ENCODE measurements around the gene C3orf38.
"Not testable (repeated sequence)": the region's sequence is repeated elsewhere in the genome, so short reads cannot be mapped to it uniquely, and the experiment has no call there.

Gene C3orf38

DNA sequence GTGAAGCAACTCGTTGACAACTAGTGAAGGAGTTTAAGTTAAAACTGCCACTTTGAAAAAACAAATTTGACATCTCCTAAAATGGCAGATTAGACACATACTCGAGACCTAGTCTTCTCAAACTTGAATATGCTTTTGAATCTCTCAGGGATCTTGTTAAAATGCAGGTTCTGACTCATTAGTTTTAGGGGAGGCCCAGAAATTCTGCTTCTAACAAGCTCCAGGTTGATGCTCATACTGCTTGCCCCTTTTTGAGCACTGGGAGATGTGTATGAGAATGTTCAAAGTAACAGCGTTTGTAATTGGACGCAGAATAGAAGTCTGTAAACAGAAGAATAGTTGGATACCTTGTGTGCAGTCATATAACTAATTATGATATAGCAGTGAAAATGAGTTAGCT, 1.6 kb downstream of the C3orf38 start:
- Histone ChIP-seq H3K9ac (ENCODE audit: insufficient read length, low read depth) (peak overlapping the region; percentile 44), H3K27me3 (ENCODE audit: insufficient read depth, insufficient read length) (no peaks in the 10 kb centered on the region), H3K36me3 (ENCODE audit: insufficient read depth, insufficient read length, low read length) (peaks cover 41% of the 10 kb centered on the region), H3K4me1 (ENCODE audit: insufficient read depth, insufficient read length) (no peaks in the 10 kb centered on the region), H3K9me3 (ENCODE audit: insufficient read depth, low read length) (no peaks in the 10 kb centered on the region), H3K4me3 (ENCODE audit: insufficient read length, low read depth) (peak overlapping the region; percentile 97)
- TF ChIP-seq SUZ12 (IDR thresholded peaks at IDR 0.05; ENCODE audit: extremely low read depth, insufficient read depth, insufficient read length) (no peak), YY1 (IDR thresholded peaks at IDR 0.05; ENCODE audit: insufficient read depth, insufficient read length) (no peak), ZNF274 (IDR thresholded peaks at IDR 0.05; ENCODE audit: low read depth, low read length) (no peak)
- DNase-seq (ENCODE audit: low read depth, low spot score) = no peak

GRCh38 chr3:88152841-88153240, 3.1 kb downstream of the C3orf38 start:
- Histone ChIP-seq H3K27me3 (ENCODE audit: insufficient read depth, insufficient read length) (no peaks in the 10 kb centered on the region), H3K4me1 (ENCODE audit: insufficient read depth, insufficient read length) (no peaks in the 10 kb centered on the region), H3K9me3 (ENCODE audit: insufficient read depth, low read length) (no peaks in the 10 kb centered on the region), H3K4me3 (ENCODE audit: insufficient read length, low read depth) (no peak overlapping the region), H3K36me3 (ENCODE audit: insufficient read depth, insufficient read length, low read length) (peaks cover 54% of the 10 kb centered on the region), H3K9ac (ENCODE audit: insufficient read length, low read depth) (no peak overlapping the region)
- no peak for TF ChIP-seq SUZ12 (IDR thresholded peaks at IDR 0.05; ENCODE audit: extremely low read depth, insufficient read depth, insufficient read length)
- TF ChIP-seq YY1 (IDR thresholded peaks at IDR 0.05; ENCODE audit: insufficient read depth, insufficient read length) = no peak
- TF ChIP-seq ZNF274 (IDR thresholded peaks at IDR 0.05; ENCODE audit: low read depth, low read length) = no peak
- no peak for DNase-seq (ENCODE audit: low read depth, low spot score)

DNA sequence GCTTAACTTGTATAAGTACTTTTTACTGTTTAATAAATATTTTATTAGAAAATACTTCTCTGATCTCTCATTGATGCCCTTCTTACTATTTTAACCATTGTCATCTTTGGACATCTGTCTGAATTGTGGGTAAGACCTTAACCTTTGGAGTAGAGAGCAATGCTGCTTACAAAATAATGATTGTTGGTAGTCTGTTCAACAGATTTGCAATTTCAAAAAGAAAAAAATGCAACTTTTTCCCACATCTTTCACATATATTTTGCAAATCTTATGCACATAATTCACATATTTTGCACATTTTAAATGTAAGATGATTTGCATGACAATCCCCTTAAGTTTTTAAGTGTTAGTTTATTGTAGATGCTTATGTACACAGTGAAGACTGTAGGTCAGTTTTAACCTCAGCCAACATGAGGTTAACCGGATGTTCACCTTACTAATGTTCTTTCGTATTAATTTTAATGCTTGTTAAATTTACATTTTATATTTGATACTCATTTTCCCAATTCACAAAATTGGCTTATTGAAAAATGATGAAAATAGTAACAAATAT, 16.7 kb downstream of the C3orf38 start:
- H3K9me3 ChIP-seq (ENCODE audit: insufficient read depth, low read length) = no peaks in the 10 kb centered on the region
- no peaks in the 10 kb centered on the region for H3K27me3 ChIP-seq (ENCODE audit: insufficient read depth, insufficient read length)
- peaks cover 4% of the 10 kb centered on the region for H3K36me3 ChIP-seq (ENCODE audit: insufficient read depth, insufficient read length, low read length)
- TF ChIP-seq YY1 (IDR thresholded peaks at IDR 0.05; ENCODE audit: insufficient read depth, insufficient read length) = no peak
- TF ChIP-seq ZNF274 (IDR thresholded peaks at IDR 0.05; ENCODE audit: low read depth, low read length) = no peak
- TF ChIP-seq SUZ12 (IDR thresholded peaks at IDR 0.05; ENCODE audit: extremely low read depth, insufficient read depth, insufficient read length) = no peak
- no peaks in the 10 kb centered on the region for H3K4me1 ChIP-seq (ENCODE audit: insufficient read depth, insufficient read length)
- no peak for DNase-seq (ENCODE audit: low read depth, low spot score)
- H3K9ac ChIP-seq (ENCODE audit: insufficient read length, low read depth) = no peak overlapping the region
- no peak overlapping the region for H3K4me3 ChIP-seq (ENCODE audit: insufficient read length, low read depth)

GRCh38 chr3:88167173-88167572, 17.4 kb downstream of the C3orf38 start:
- TF ChIP-seq YY1 (IDR thresholded peaks at IDR 0.05; ENCODE audit: insufficient read depth, insufficient read length) (no peak), SUZ12 (IDR thresholded peaks at IDR 0.05; ENCODE audit: extremely low read depth, insufficient read depth, insufficient read length) (no peak), ZNF274 (IDR thresholded peaks at IDR 0.05; ENCODE audit: low read depth, low read length) (no peak)
- Histone ChIP-seq H3K9ac (ENCODE audit: insufficient read length, low read depth) (no peak overlapping the region), H3K4me1 (ENCODE audit: insufficient read depth, insufficient read length) (no peaks in the 10 kb centered on the region), H3K4me3 (ENCODE audit: insufficient read length, low read depth) (no peak overlapping the region), H3K36me3 (ENCODE audit: insufficient read depth, insufficient read length, low read length) (peaks cover 4% of the 10 kb centered on the region), H3K27me3 (ENCODE audit: insufficient read depth, insufficient read length) (no peaks in the 10 kb centered on the region), H3K9me3 (ENCODE audit: insufficient read depth, low read length) (no peaks in the 10 kb centered on the region)
- DNase-seq (ENCODE audit: low read depth, low spot score) = no peak

GRCh38 chr3:88167704-88168103, 17.9 kb downstream of the C3orf38 start:
- DNase-seq (ENCODE audit: low read depth, low spot score) = no peak
- H3K4me1 ChIP-seq (ENCODE audit: insufficient read depth, insufficient read length) = no peaks in the 10 kb centered on the region
- no peaks in the 10 kb centered on the region for H3K27me3 ChIP-seq (ENCODE audit: insufficient read depth, insufficient read length)
- no peaks in the 10 kb centered on the region for H3K9me3 ChIP-seq (ENCODE audit: insufficient read depth, low read length)
- H3K4me3 ChIP-seq (ENCODE audit: insufficient read length, low read depth) = no peak overlapping the region
- H3K9ac ChIP-seq (ENCODE audit: insufficient read length, low read depth) = no peak overlapping the region
- no peak for TF ChIP-seq ZNF274 (IDR thresholded peaks at IDR 0.05; ENCODE audit: low read depth, low read length)
- TF ChIP-seq SUZ12 (IDR thresholded peaks at IDR 0.05; ENCODE audit: extremely low read depth, insufficient read depth, insufficient read length) = no peak
- no peak for TF ChIP-seq YY1 (IDR thresholded peaks at IDR 0.05; ENCODE audit: insufficient read depth, insufficient read length)
- peaks cover 2% of the 10 kb centered on the region for H3K36me3 ChIP-seq (ENCODE audit: insufficient read depth, insufficient read length, low read length)

GRCh38 chr3:88168171-88168570, 18.4 kb downstream of the C3orf38 start:
- no peaks in the 10 kb centered on the region for H3K9me3 ChIP-seq (ENCODE audit: insufficient read depth, low read length)
- no peak overlapping the region for H3K4me3 ChIP-seq (ENCODE audit: insufficient read length, low read depth)
- no peak for DNase-seq (ENCODE audit: low read depth, low spot score)
- H3K9ac ChIP-seq (ENCODE audit: insufficient read length, low read depth) = no peak overlapping the region
- H3K27me3 ChIP-seq (ENCODE audit: insufficient read depth, insufficient read length) = no peaks in the 10 kb centered on the region
- no peaks in the 10 kb centered on the region for H3K4me1 ChIP-seq (ENCODE audit: insufficient read depth, insufficient read length)
- H3K36me3 ChIP-seq (ENCODE audit: insufficient read depth, insufficient read length, low read length) = no peaks in the 10 kb centered on the region
- no peak for TF ChIP-seq SUZ12 (IDR thresholded peaks at IDR 0.05; ENCODE audit: extremely low read depth, insufficient read depth, insufficient read length)
- TF ChIP-seq YY1 (IDR thresholded peaks at IDR 0.05; ENCODE audit: insufficient read depth, insufficient read length) = no peak
- no peak for TF ChIP-seq ZNF274 (IDR thresholded peaks at IDR 0.05; ENCODE audit: low read depth, low read length)

DNA sequence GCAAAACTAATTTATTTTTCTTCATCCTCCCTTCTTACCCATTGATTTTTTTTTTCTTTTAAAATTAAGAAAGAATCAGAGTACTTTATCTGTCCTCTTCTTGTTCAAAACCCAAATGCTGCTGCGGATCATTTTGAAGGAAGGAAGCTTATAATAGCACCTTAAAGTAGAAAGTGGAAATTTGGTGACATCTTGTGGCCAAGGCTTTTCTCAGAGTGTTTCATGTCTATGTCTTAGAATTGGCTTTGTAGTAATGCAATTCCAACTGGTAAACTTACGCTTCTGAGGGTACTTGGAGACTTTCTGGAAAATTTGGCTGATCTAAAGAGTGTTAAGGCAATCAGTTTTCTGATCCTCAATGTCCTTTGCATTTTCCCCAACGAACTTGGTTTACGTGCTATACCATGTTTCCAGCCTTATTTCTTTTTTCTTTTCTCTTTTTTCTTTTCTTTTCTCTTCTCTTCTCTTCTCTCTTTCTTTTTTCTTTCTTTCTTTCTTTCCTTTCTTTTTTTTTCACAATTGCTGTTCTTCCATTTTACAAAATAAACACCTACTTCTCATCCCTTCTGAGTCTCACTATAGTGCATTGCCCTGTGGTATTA, 30.7 kb downstream of the C3orf38 start:
- no peaks in the 10 kb centered on the region for H3K27me3 ChIP-seq (ENCODE audit: insufficient read depth, insufficient read length)
- no peaks in the 10 kb centered on the region for H3K4me1 ChIP-seq (ENCODE audit: insufficient read depth, insufficient read length)
- no peak overlapping the region for H3K9ac ChIP-seq (ENCODE audit: insufficient read length, low read depth)
- TF ChIP-seq SUZ12 (IDR thresholded peaks at IDR 0.05; ENCODE audit: extremely low read depth, insufficient read depth, insufficient read length) (no peak), YY1 (IDR thresholded peaks at IDR 0.05; ENCODE audit: insufficient read depth, insufficient read length) (no peak), ZNF274 (IDR thresholded peaks at IDR 0.05; ENCODE audit: low read depth, low read length) (no peak)
- H3K9me3 ChIP-seq (ENCODE audit: insufficient read depth, low read length) = peaks cover 6% of the 10 kb centered on the region; the same call in 1 of the 2 replicates
- no peak for DNase-seq (ENCODE audit: low read depth, low spot score)
- no peaks in the 10 kb centered on the region for H3K36me3 ChIP-seq (ENCODE audit: insufficient read depth, insufficient read length, low read length)
- H3K4me3 ChIP-seq (ENCODE audit: insufficient read length, low read depth) = no peak overlapping the region

GRCh38 chr3:88182165-88182918, 32.6 kb downstream of the C3orf38 start:
- not testable (repeated sequence) for H3K9ac ChIP-seq (ENCODE audit: insufficient read length, low read depth); DNase-seq (ENCODE audit: low read depth, low spot score)

More at GRCh38 chr3:88182165-88182918, 32.6 kb downstream of the C3orf38 start:
- not testable (repeated sequence) for H3K4me1 ChIP-seq (ENCODE audit: insufficient read depth, insufficient read length); H3K36me3 ChIP-seq (ENCODE audit: insufficient read depth, insufficient read length, low read length); H3K27me3 ChIP-seq (ENCODE audit: insufficient read depth, insufficient read length); H3K4me3 ChIP-seq (ENCODE audit: insufficient read length, low read depth); H3K9me3 ChIP-seq (ENCODE audit: insufficient read depth, low read length)
